HFFc6 (cell line): ENCODE results near the gene MLYCD. TPM values are rescaled to one million over a fixed set of nuclear protein-coding genes. Genes with fewer than 3 reads are reported as not detected.

Source experiments
- DNase-seq: peaks from one replicate; pipeline ENCODE4 v3.0.0-alpha.2; 2018
- H3K27ac Mint-ChIP-seq: 2 replicates; pipeline ENCODE4 v1.8.0; 2020; ENCODE audit warnings: mild to moderate bottlenecking, mixed read lengths
- H3K27me3 Mint-ChIP-seq: 2 replicates; pipeline ENCODE4 v1.8.0; 2021; ENCODE audit warnings: mild to moderate bottlenecking, moderate library complexity, mixed read lengths; ENCODE audit not compliant: insufficient read depth
- H3K36me3 Mint-ChIP-seq: 2 replicates; pipeline ENCODE4 v1.8.0; 2021; ENCODE audit warnings: low read depth, mixed read lengths
- H3K4me1 Mint-ChIP-seq: 2 replicates; pipeline ENCODE4 v1.8.0; 2020; ENCODE audit warnings: low read depth, mixed read lengths
- H3K4me3 Mint-ChIP-seq: 2 replicates; pipeline ENCODE4 v1.8.0; 2020; ENCODE audit warnings: mild to moderate bottlenecking, moderate library complexity, mixed read lengths
- H3K9me3 Mint-ChIP-seq: 2 replicates; pipeline ENCODE4 v1.8.0; 2020; ENCODE audit warnings: mild to moderate bottlenecking, mixed read lengths
- CTCF ChIP-seq: fragments of 200-600 bp; sonication (generic); IDR thresholded peaks from 2 replicates; pipeline ENCODE4 v1.5.0; 2021; ENCODE audit warnings: antibody characterized with exemption, mild to moderate bottlenecking
- total RNA-seq, 6 experiments: library from RNA; stranded (reverse); fragmentation: NEBNext Ultra II Directional; extraction: Animal tissue kit (Norgen Biotek cat#: 25700); gene quantifications; 2 replicates in 1 of 6; 3 replicates in 5 of 6; pipeline ENCODE4 v1.2.3, GENCODE V29; 2021

MLYCD gene
- total RNA-seq, 6 experiments from 2014 or later = 1.4 to 2.5 (median 1.9) TPM

- Mint-ChIP-seq H3K4me3 (no peak overlapping the region), H3K36me3 (0 out of 2 replicates have a peak, but pooled peaks cover 4% of the 10 kb centered on the region), H3K4me1 (no peaks in the 10 kb centered on the region), H3K27me3 (peaks cover 18% of the 10 kb centered on the region), H3K27ac (no peak overlapping the region), H3K9me3 (peaks cover 6% of the 10 kb centered on the region)
- no peak for DNase-seq
- no peak for TF ChIP-seq CTCF
Observed at GRCh38 chr16:83887564-83887963, 11.4 kb upstream of the MLYCD start.

GRCh38 chr16:83888672-83889044, 10.3 kb upstream of the MLYCD start:
- 0 out of 2 replicates have a peak, but pooled peaks cover 4% of the 10 kb centered on the region for H3K36me3 Mint-ChIP-seq
- peaks cover 14% of the 10 kb centered on the region for H3K27me3 Mint-ChIP-seq
- H3K9me3 Mint-ChIP-seq = peaks cover 6% of the 10 kb centered on the region
- no peak overlapping the region for H3K27ac Mint-ChIP-seq
- no peaks in the 10 kb centered on the region for H3K4me1 Mint-ChIP-seq
- no peak overlapping the region for H3K4me3 Mint-ChIP-seq
- TF ChIP-seq CTCF = no peak
- DNase-seq = no peak

- no peak overlapping the region for H3K27ac Mint-ChIP-seq
- DNase-seq = no peak
- no peak overlapping the region for H3K4me3 Mint-ChIP-seq
- no peak for TF ChIP-seq CTCF
- H3K27me3 Mint-ChIP-seq = peaks cover 18% of the 10 kb centered on the region
- H3K4me1 Mint-ChIP-seq = no peaks in the 10 kb centered on the region
- H3K9me3 Mint-ChIP-seq = peaks cover 6% of the 10 kb centered on the region
- H3K36me3 Mint-ChIP-seq = 0 out of 2 replicates have a peak, but pooled peaks cover 4% of the 10 kb centered on the region
Observed at GRCh38 chr16:83890359-83890758, 8.6 kb upstream of the MLYCD start.

GRCh38 chr16:83891742-83892141, 7.2 kb upstream of the MLYCD start:
- Mint-ChIP-seq H3K9me3 (peaks cover 6% of the 10 kb centered on the region), H3K36me3 (0 out of 2 replicates have a peak, but pooled peaks cover 4% of the 10 kb centered on the region), H3K27ac (no peak overlapping the region), H3K4me3 (no peak overlapping the region), H3K27me3 (peaks cover 18% of the 10 kb centered on the region), H3K4me1 (no peaks in the 10 kb centered on the region)
- no peak for TF ChIP-seq CTCF
- DNase-seq = no peak

- no peak for DNase-seq
- Mint-ChIP-seq H3K27ac (no peak overlapping the region), H3K9me3 (peaks cover 6% of the 10 kb centered on the region), H3K36me3 (0 out of 2 replicates have a peak, but pooled peaks cover 4% of the 10 kb centered on the region), H3K27me3 (peaks cover 16% of the 10 kb centered on the region), H3K4me1 (peaks cover 12% of the 10 kb centered on the region), H3K4me3 (no peak overlapping the region)
- no peak for TF ChIP-seq CTCF
Observed at GRCh38 chr16:83895243-83895642, 3.7 kb upstream of the MLYCD start.

- Mint-ChIP-seq H3K36me3 (0 out of 2 replicates have a peak, but pooled peaks cover 4% of the 10 kb centered on the region), H3K27me3 (peaks cover 14% of the 10 kb centered on the region), H3K4me3 (no peak overlapping the region), H3K9me3 (peaks cover 6% of the 10 kb centered on the region), H3K27ac (no peak overlapping the region), H3K4me1 (peaks cover 19% of the 10 kb centered on the region)
- no peak for DNase-seq
- no peak for TF ChIP-seq CTCF
Observed at GRCh38 chr16:83895942-83896341, 3.0 kb upstream of the MLYCD start.
